Measurements from ENCODE around the gene FUBP1. TPM values are rescaled to one million over a fixed set of nuclear protein-coding genes. Genes with fewer than 3 reads are reported as not detected.

FUBP1 gene
- total RNA-seq, 1 experiment from 2014 or later = 208 TPM

DNA sequence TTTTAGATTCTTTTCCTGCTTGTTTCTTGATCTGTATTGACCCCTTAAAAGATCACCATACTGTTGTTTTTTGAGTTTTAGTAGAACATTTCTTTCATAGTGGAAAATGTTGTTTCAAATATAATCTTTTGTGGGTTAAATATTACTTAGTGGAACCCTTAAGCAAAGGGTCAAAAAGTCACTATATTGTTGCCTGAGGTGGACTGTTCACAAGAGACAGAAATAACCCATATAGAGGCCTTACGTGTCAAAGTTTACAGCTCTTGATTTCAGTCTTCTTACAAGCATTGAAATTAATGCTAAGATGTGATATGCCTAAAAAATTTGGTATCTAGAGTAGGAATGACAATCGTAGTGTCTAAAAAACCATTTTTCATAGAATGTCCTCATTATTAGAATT is 32.2 kb upstream of the FUBP1 start:
- H3K27ac Mint-ChIP-seq = no peak overlapping the region
- ChIA-PET POLR2A (no interaction called here), CTCF (no interaction called here)
- DNase-seq (ENCODE audit: low spot score) (no peak), ATAC-seq (no peak)
- H3K27me3 Mint-ChIP-seq (ENCODE audit: low read depth) = no peaks in the 10 kb centered on the region
- H3K4me3 Mint-ChIP-seq = no peak overlapping the region
- no peaks in the 10 kb centered on the region for H3K9me3 Mint-ChIP-seq
- H3K36me3 Mint-ChIP-seq = 0 out of 2 replicates have a peak, but pooled peaks cover 3% of the 10 kb centered on the region
- TF ChIP-seq NR3C1 (CRISPR knock-in tag; conservative IDR thresholded peaks at IDR 0.05; ENCODE audit: low read depth) (no peak), ZNF416 (CRISPR knock-in tag; IDR thresholded peaks at IDR 0.05) (no peak), JUN (CRISPR knock-in tag; IDR thresholded peaks at IDR 0.05) (no peak), ZNF219 (CRISPR knock-in tag; IDR thresholded peaks at IDR 0.05; ENCODE audit: borderline replicate concordance) (no peak), OVOL2 (CRISPR knock-in tag; IDR thresholded peaks at IDR 0.05; ENCODE audit: borderline replicate concordance) (no peak), SMAD3 (CRISPR knock-in tag; IDR thresholded peaks at IDR 0.05; ENCODE audit: borderline replicate concordance) (no peak), ZNF232 (CRISPR knock-in tag; IDR thresholded peaks at IDR 0.05) (no peak), MYBL2 (CRISPR knock-in tag; IDR thresholded peaks at IDR 0.05) (no peak), TCF7 (CRISPR knock-in tag; IDR thresholded peaks at IDR 0.05; ENCODE audit: low read depth) (no peak)
- TF ChIP-seq, protein P1, sequence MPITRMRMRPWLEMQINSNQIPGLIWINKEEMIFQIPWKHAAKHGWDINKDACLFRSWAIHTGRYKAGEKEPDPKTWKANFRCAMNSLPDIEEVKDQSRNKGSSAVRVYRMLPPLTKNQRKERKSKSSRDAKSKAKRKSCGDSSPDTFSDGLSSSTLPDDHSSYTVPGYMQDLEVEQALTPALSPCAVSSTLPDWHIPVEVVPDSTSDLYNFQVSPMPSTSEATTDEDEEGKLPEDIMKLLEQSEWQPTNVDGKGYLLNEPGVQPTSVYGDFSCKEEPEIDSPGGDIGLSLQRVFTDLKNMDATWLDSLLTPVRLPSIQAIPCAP (CRISPR knock-in tag; IDR thresholded peaks at IDR 0.05) = no peak
- TF ChIP-seq, protein P2, sequence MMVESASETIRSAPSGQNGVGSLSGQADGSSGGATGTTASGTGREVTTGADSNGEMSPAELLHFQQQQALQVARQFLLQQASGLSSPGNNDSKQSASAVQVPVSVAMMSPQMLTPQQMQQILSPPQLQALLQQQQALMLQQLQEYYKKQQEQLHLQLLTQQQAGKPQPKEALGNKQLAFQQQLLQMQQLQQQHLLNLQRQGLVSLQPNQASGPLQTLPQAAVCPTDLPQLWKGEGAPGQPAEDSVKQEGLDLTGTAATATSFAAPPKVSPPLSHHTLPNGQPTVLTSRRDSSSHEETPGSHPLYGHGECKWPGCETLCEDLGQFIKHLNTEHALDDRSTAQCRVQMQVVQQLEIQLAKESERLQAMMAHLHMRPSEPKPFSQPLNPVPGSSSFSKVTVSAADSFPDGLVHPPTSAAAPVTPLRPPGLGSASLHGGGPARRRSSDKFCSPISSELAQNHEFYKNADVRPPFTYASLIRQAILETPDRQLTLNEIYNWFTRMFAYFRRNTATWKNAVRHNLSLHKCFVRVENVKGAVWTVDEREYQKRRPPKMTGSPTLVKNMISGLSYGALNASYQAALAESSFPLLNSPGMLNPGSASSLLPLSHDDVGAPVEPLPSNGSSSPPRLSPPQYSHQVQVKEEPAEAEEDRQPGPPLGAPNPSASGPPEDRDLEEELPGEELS (CRISPR knock-in tag; IDR thresholded peaks at IDR 0.05) = no peak
- TF ChIP-seq, protein P3, sequence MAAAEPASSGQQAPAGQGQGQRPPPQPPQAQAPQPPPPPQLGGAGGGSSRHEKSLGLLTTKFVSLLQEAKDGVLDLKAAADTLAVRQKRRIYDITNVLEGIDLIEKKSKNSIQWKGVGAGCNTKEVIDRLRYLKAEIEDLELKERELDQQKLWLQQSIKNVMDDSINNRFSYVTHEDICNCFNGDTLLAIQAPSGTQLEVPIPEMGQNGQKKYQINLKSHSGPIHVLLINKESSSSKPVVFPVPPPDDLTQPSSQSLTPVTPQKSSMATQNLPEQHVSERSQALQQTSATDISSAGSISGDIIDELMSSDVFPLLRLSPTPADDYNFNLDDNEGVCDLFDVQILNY (CRISPR knock-in tag; IDR thresholded peaks at IDR 0.05) = no peak
- peaks cover 9% of the 10 kb centered on the region for H3K4me1 Mint-ChIP-seq

DNA sequence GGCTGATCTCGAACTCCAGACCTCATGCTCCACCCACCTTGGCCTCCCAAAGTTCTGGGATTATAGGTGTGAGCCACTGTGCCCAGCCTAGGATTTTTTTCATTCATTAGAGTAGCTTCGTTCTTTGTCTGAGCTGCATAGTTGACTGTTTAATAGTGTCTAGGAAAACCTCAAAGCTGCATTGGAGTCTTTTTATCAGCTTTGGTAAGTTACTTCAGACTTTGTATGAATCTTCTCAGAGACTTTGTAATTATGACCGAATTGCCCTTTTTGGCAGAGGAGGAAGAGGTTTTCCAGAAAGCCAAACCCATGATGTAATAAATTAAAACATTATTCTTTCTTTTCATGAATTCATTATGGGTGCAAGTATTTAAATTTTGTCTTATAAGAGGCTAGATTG is 31.0 kb upstream of the FUBP1 start:
- CTCF ChIA-PET = no interaction called here

DNA sequence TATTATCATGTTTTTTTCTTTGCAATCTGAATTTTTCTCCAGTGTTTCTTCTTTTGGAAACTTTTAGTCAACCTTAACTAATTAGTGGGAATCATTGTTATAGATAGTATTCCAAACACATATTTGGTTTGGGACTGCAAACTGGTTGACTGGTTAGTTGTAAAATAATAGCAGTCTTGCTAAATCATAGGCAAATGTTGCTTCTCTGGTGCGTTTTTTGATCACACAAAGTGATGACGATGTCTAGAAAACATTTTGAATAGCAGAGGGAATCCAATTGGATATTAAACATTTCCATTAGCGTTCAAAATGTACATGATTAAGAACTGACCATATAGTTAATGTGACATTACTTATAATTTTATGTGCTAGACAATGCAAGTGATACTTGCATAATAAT is 30.4 kb upstream of the FUBP1 start:
- DNase-seq (ENCODE audit: low spot score) (no peak), ATAC-seq (no peak)
- Mint-ChIP-seq H3K4me3 (no peak overlapping the region), H3K27me3 (ENCODE audit: low read depth) (no peaks in the 10 kb centered on the region), H3K36me3 (0 out of 2 replicates have a peak, but pooled peaks cover 3% of the 10 kb centered on the region), H3K9me3 (no peaks in the 10 kb centered on the region), H3K27ac (no peak overlapping the region), H3K4me1 (peaks cover 26% of the 10 kb centered on the region)
- POLR2A ChIA-PET = no interaction called here
- TF ChIP-seq, protein P2 (CRISPR knock-in tag; IDR thresholded peaks at IDR 0.05) = no peak
- TF ChIP-seq KAT7 (CRISPR knock-in tag; IDR thresholded peaks at IDR 0.05; ENCODE audit: borderline replicate concordance) = no peak
- TF ChIP-seq NR3C1 (CRISPR knock-in tag; conservative IDR thresholded peaks at IDR 0.05; ENCODE audit: low read depth) = no peak
- no peak for TF ChIP-seq ZNF671 (CRISPR knock-in tag; IDR thresholded peaks at IDR 0.05)
- TF ChIP-seq, protein P4, sequence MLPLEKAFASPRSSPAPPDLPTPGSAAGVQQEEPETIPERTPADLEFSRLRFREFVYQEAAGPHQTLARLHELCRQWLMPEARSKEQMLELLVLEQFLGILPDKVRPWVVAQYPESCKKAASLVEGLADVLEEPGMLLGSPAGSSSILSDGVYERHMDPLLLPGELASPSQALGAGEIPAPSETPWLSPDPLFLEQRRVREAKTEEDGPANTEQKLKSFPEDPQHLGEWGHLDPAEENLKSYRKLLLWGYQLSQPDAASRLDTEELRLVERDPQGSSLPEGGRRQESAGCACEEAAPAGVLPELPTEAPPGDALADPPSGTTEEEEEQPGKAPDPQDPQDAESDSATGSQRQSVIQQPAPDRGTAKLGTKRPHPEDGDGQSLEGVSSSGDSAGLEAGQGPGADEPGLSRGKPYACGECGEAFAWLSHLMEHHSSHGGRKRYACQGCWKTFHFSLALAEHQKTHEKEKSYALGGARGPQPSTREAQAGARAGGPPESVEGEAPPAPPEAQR (CRISPR knock-in tag; IDR thresholded peaks at IDR 0.05) = no peak
- TF ChIP-seq ZNF396 (CRISPR knock-in tag; IDR thresholded peaks at IDR 0.05; ENCODE audit: borderline replicate concordance) = no peak
- TF ChIP-seq IRF2 (CRISPR knock-in tag; IDR thresholded peaks at IDR 0.05; ENCODE audit: borderline replicate concordance, low read depth) = no peak
- CTCF ChIA-PET = no interaction called here

More for the DNA sequence above, 31.0 kb upstream of the FUBP1 start:
- no peak overlapping the region for H3K4me3 Mint-ChIP-seq
- no peaks in the 10 kb centered on the region for H3K9me3 Mint-ChIP-seq
- H3K27me3 Mint-ChIP-seq (ENCODE audit: low read depth) = no peaks in the 10 kb centered on the region
- H3K36me3 Mint-ChIP-seq = 0 out of 2 replicates have a peak, but pooled peaks cover 3% of the 10 kb centered on the region
- H3K4me1 Mint-ChIP-seq = peaks cover 20% of the 10 kb centered on the region
- no peak overlapping the region for H3K27ac Mint-ChIP-seq
- TF ChIP-seq, protein P5, sequence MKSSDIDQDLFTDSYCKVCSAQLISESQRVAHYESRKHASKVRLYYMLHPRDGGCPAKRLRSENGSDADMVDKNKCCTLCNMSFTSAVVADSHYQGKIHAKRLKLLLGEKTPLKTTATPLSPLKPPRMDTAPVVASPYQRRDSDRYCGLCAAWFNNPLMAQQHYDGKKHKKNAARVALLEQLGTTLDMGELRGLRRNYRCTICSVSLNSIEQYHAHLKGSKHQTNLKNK (CRISPR knock-in tag; IDR thresholded peaks at IDR 0.05) = no peak
- TF ChIP-seq ATF1 (CRISPR knock-in tag; IDR thresholded peaks at IDR 0.05) = no peak
- no peak for TF ChIP-seq ZNF138 (CRISPR knock-in tag; conservative IDR thresholded peaks at IDR 0.05)
- no peak for TF ChIP-seq GRHL2 (CRISPR knock-in tag; IDR thresholded peaks at IDR 0.05; ENCODE audit: insufficient replicate concordance, severe bottlenecking)
- no peak for ATAC-seq
- no peak for DNase-seq (ENCODE audit: low spot score)
- POLR2A ChIA-PET = no interaction called here

All from WTC11 (cell line).